A673 (cell line): ENCODE data around the gene SLF2.

ENCODE experiments used
- EZH2 ChIP-seq: fragments of 200-600 bp; sonication (generic); IDR thresholded peaks from 2 replicates; pipeline ENCODE4 v1.6.1; 2017; ENCODE audit warnings: borderline replicate concordance, low read depth, mild to moderate bottlenecking, mixed read lengths, antibody characterized with exemption, low read length; ENCODE audit not compliant: poor library complexity, severe bottlenecking
- TF ChIP-seq, protein P1 (sequence below): fragments of 300-800, 200-600 bp; sonication (generic); conservative IDR thresholded peaks from 2 replicates; pipeline ENCODE4 v1.5.1; 2017; ENCODE audit warnings: low read depth, mild to moderate bottlenecking, antibody characterized with exemption, low read length, moderate library complexity, mixed read lengths

DNA sequence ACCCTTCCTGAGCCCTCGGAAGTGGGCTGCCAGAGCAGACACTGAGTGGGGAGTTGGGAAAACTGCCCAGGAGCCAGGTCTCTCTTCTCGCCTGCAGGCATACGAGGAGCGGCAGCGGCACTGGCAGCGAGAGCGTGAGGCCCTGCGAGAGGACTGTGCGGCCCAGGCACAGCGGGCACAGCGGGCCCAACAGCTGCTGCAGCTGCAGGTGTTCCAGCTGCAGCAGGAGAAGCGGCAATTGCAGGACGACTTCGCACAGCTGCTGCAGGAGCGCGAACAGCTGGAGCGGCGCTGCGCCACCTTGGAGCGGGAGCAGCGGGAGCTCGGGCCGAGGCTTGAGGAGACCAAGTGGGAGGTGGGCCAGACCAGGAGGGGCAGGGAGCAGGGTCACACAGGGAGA is 92.6 kb downstream of the SLF2 start:
- TF ChIP-seq, protein P1, sequence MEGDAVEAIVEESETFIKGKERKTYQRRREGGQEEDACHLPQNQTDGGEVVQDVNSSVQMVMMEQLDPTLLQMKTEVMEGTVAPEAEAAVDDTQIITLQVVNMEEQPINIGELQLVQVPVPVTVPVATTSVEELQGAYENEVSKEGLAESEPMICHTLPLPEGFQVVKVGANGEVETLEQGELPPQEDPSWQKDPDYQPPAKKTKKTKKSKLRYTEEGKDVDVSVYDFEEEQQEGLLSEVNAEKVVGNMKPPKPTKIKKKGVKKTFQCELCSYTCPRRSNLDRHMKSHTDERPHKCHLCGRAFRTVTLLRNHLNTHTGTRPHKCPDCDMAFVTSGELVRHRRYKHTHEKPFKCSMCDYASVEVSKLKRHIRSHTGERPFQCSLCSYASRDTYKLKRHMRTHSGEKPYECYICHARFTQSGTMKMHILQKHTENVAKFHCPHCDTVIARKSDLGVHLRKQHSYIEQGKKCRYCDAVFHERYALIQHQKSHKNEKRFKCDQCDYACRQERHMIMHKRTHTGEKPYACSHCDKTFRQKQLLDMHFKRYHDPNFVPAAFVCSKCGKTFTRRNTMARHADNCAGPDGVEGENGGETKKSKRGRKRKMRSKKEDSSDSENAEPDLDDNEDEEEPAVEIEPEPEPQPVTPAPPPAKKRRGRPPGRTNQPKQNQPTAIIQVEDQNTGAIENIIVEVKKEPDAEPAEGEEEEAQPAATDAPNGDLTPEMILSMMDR, result no peak
- TF ChIP-seq EZH2, result no peak
